ENCODE results near the gene CFAP46.

DNA sequence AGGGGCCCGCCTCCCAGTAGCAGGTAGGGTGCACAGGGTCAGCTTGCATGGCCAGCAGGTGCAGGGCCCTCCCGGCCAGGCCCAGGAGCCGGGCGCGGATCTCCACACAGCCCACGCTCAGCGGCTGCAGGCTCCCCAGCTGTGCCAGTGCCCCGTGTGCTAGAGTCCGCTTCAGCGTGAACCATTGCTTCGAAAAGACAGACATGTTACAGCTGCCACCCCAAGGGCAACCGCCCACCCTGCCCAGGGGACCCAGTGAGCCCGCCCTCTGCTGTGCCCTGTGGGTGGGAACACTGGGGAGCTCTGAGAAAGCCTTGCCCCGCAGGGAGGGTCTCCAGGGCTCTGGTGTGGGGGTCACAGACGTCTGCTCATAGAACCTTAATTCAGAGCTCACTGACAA is 92.1 kb downstream of the CFAP46 start:
- TF ChIP-seq POLR2A (IDR thresholded peaks at IDR 0.05) (no peak), EP300 (IDR thresholded peaks at IDR 0.05) (no peak)
- TF ChIP-seq, protein P1, sequence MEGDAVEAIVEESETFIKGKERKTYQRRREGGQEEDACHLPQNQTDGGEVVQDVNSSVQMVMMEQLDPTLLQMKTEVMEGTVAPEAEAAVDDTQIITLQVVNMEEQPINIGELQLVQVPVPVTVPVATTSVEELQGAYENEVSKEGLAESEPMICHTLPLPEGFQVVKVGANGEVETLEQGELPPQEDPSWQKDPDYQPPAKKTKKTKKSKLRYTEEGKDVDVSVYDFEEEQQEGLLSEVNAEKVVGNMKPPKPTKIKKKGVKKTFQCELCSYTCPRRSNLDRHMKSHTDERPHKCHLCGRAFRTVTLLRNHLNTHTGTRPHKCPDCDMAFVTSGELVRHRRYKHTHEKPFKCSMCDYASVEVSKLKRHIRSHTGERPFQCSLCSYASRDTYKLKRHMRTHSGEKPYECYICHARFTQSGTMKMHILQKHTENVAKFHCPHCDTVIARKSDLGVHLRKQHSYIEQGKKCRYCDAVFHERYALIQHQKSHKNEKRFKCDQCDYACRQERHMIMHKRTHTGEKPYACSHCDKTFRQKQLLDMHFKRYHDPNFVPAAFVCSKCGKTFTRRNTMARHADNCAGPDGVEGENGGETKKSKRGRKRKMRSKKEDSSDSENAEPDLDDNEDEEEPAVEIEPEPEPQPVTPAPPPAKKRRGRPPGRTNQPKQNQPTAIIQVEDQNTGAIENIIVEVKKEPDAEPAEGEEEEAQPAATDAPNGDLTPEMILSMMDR (IDR thresholded peaks at IDR 0.05): no peak

Measured in ovary (tissue), 3 donors.